Brain microvascular endothelial cell (primary cell): ENCODE data around the gene RBBP8NL.
"Not testable (repeated sequence)": the region's sequence is repeated elsewhere in the genome, so short reads cannot be mapped to it uniquely, and the experiment has no call there.

Experiments
- DNase-seq: peaks from one replicate; pipeline ENCODE4 v3.0.0-alpha.2; 2020
- H3K27ac ChIP-seq: fragments of 250-450 bp; sonication (Bioruptor Pico); 2 replicates; pipeline ENCODE4 v1.5.1; 2020; ENCODE audit warnings: mild to moderate bottlenecking, moderate library complexity
- H3K27me3 ChIP-seq: fragments of 250-450 bp; sonication (Bioruptor Pico); replicated peaks from 2 replicates; pipeline ENCODE4 v1.5.1; 2020; ENCODE audit warnings: mild to moderate bottlenecking
- H3K36me3 ChIP-seq: fragments of 250-450 bp; sonication (Bioruptor Pico); replicated peaks from 2 replicates; pipeline ENCODE4 v1.5.1; 2020; ENCODE audit warnings: mild to moderate bottlenecking
- H3K4me3 ChIP-seq: 2 replicates; pipeline ENCODE4 v1.5.1; 2011; ENCODE audit warnings: low read depth, mild to moderate bottlenecking, control low read depth, low read length, moderate library complexity
- in situ Hi-C: cut with HindIII; loops from 2 replicates; pipeline ENCODE4 v1.10.0; 2017; ENCODE audit warnings: low sequenced_read_pairs, low pct_ligation_motif_present
- TF ChIP-seq, protein P1 (sequence below): IDR thresholded peaks from 2 replicates; pipeline ENCODE4 v1.5.1; 2011; ENCODE audit warnings: low read depth, mild to moderate bottlenecking, moderate library complexity, low read length, control low read depth, inconsistent platforms; ENCODE audit errors: missing control alignments

RBBP8NL gene

DNA sequence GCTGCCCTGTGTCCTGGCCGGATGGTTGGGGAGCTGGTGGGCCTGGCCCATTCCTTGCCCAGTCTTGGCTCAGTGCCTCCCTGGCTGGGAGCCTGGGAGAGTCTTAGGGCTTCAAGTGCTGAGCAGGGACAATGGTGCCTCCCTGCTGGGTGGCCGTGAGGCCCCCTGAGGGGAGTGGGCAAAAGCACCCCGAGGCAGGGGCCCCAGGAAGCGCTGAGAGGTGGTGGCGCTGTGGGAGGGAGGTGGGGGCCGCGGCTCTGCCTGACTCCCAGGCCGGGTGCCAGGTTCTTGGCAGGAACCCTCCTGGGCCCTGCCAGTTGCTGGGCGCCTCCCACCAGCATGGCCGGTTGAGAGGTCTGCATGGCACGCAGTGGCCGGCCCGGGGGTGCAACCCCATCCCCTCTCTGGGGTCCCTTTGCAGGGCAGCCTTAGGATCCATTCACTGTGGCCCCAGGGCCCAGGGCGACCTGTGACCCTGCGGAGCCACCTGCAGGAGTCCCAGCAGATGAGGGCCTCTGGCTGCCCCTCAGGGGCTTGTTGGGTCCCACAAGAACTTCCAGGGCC is 49.6 kb downstream of the RBBP8NL start:
- no peak overlapping the region for H3K27ac ChIP-seq
- H3K27me3 ChIP-seq: no peaks in the 10 kb centered on the region
- no peak for DNase-seq
- TF ChIP-seq, protein P1, sequence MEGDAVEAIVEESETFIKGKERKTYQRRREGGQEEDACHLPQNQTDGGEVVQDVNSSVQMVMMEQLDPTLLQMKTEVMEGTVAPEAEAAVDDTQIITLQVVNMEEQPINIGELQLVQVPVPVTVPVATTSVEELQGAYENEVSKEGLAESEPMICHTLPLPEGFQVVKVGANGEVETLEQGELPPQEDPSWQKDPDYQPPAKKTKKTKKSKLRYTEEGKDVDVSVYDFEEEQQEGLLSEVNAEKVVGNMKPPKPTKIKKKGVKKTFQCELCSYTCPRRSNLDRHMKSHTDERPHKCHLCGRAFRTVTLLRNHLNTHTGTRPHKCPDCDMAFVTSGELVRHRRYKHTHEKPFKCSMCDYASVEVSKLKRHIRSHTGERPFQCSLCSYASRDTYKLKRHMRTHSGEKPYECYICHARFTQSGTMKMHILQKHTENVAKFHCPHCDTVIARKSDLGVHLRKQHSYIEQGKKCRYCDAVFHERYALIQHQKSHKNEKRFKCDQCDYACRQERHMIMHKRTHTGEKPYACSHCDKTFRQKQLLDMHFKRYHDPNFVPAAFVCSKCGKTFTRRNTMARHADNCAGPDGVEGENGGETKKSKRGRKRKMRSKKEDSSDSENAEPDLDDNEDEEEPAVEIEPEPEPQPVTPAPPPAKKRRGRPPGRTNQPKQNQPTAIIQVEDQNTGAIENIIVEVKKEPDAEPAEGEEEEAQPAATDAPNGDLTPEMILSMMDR: no peak
- H3K36me3 ChIP-seq: peaks cover 5% of the 10 kb centered on the region
- H3K4me3 ChIP-seq: no peak overlapping the region
- in situ Hi-C loops: loop anchor here (25.0 kb wide), 1 partner anchor 90 kb away; no protein-coding TSS in a partner anchor

DNA sequence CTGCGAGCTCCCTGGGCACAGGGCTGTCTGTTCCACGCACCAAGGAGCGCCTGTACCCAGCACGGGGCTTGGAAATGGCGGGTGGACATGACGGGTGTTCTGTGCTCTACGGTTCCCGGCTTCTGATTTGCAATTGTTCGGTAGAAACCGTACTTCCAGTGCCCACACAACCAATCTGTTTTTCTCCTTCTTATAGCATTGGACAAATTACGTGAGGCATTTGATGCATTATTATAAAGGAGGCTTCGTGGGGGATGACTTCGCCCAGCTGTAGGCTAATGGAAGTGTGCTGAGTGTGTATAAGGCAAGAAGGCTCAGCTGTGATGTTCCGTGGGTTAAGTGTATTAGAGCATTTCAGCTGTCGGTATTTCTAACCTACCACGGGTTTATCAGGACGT is 50.3 kb downstream of the RBBP8NL start:
- H3K4me3 ChIP-seq: no peak overlapping the region
- H3K27ac ChIP-seq: no peak overlapping the region
- TF ChIP-seq, protein P1: no peak
- no peaks in the 10 kb centered on the region for H3K27me3 ChIP-seq
- H3K36me3 ChIP-seq: peaks cover 5% of the 10 kb centered on the region
- DNase-seq: no peak
- in situ Hi-C loops: loop anchor here (25.0 kb wide), 1 partner anchor 90 kb away; no protein-coding TSS in a partner anchor

DNA sequence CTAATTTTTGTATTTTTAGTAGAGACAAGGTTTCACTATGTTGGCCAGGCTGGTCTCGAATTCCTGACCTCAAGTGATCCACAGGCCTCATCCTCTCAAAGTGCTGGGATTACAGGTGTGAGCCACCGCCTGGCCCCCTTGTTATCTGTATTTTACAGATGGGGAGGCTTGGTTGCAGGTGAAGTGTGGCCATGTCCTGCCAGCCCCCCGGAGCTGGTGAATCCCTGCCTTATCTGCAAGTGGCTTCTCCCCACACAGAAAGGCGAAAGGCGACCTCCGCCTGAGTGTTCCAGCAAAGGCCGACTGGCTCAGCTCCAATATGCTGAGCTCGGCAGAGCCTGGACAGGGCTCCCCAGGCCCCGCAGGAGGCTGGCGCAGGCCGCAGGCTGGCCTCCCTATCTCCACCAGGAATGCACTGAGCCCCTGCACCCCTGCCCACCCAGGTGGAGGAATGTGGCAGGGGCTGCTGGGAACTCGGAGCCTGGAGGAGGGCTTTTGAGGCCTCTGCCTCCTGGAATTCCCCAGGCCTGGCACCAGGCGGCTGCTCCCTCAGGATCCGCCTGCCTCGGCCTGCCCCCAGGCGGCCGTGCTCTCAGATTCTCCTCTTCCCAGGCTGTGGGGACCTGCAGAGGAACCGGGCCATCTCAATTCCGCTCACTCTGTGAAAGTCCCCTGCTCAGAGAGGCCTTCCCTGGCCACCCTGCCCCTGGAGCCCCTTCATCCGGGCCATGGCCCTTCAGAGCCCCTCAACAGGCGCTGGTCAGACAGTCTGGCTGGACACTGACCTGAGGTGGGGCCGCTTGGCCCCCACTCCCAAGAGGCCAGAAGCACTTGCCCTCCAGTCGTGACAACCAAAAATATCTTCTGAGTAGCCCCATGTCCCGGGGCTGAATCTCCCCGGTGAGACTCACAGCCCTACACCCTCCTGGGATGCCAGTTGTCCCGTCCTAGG is 51.0 kb downstream of the RBBP8NL start:
- Histone ChIP-seq H3K27me3 (no peaks in the 10 kb centered on the region), H3K36me3 (no peaks in the 10 kb centered on the region), H3K4me3 (no peak overlapping the region), H3K27ac (no peak overlapping the region)
- in situ Hi-C loops: loop anchor here (25.0 kb wide), 1 partner anchor 89 kb away; no protein-coding TSS in a partner anchor
- TF ChIP-seq, protein P1: peak; percentile 71
- DNase-seq: no peak

DNA sequence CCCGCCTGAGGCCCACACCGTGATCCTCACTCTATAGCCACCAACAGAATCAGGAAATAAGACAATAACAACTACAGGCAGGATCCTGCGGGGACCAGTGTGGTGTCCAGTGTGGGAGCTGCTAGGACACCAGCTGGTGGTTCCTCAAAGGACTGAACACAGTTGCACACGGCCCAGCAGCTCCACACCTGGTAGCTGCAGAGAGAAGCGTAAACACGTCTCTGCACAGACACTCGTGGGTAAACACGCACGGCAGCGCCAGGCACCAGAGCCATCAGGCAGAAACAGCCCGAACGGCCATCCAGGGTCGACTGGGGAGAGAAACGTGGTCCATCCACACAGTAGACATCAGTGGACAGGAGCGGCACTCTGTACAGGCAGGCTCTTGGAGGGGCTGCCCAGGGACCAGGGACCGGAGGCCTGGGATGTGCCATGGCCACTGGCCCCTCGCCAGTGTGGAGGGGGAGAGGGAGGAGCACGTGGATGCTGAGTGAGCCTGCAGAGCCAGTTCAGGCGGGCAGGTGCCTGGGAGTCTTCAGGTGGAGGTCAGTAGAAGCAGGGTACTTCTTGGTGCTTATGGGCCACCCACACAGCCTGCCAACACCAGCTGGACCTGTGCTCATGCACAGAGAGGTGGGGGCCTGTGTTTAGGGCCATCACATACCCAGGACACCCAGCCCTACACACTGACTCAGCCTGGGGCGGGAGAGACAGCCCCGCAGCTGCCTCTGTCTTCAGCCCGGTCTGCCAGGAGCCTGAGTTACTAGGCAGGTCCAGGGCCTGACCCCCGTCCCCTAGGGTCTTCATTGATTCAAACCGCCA is 52.8 kb downstream of the RBBP8NL start:
- no peak overlapping the region for H3K4me3 ChIP-seq
- no peaks in the 10 kb centered on the region for H3K36me3 ChIP-seq
- no peak for DNase-seq
- TF ChIP-seq, protein P1: no peak
- no peaks in the 10 kb centered on the region for H3K27me3 ChIP-seq
- in situ Hi-C loops: loop anchor here (25.0 kb wide), 1 partner anchor 87 kb away; no protein-coding TSS in a partner anchor
- no peak overlapping the region for H3K27ac ChIP-seq

DNA sequence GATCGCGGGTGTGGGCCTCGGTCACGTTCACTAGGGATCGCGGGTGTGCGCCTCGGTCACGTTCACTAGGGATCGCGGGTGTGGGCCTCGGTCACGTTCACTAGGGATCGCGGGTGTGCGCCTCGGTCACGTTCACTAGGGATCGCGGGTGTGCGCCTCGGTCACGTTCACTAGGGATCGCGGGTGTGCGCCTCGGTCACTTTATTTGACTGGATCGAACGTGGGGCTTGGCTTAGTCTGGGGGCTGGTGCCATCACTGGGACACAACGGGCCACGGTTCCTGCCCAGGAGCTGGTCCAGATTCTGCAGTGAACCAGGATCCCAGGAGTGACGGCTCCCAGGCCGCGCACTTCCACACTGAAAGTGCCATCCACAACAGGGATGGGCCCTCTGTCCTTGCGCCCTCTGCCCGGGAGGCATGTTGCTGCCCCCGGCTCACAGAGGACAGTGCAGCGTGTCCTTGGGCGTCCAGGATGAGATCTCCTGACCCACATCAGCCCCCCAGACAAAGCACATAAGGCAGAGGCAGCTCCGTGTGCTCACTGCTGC is 53.6 kb downstream of the RBBP8NL start:
- DNase-seq, H3K4me3 ChIP-seq, in situ Hi-C loops, H3K36me3 ChIP-seq, H3K27ac ChIP-seq, H3K27me3 ChIP-seq: not testable (repeated sequence)
